HEK293 (cell line): ENCODE results near the gene HIGD1A.

Source experiments
- CTCF ChIA-PET: fragments of 350-600 bp; formaldehyde crosslinking; extraction: SDS; loops from one replicate; lab custom pipeline; 2021; ENCODE audit warnings: antibody characterized with exemption; lab: Yijun Ruan, JAX
- POLR2A ChIA-PET: fragments of 300-600 bp; formaldehyde crosslinking; extraction: SDS; loops from one replicate; lab custom pipeline; 2020; ENCODE audit warnings: antibody characterized with exemption, inconsistent platforms; lab: Yijun Ruan, JAX
- H3K27ac ChIP-seq: fragments of 200-500 bp; sonication (Bioruptor generic); 2 replicates; pipeline ENCODE4 v1.5.1; 2014; ENCODE audit warnings: low read depth, low read length, control low read depth, inconsistent platforms; ENCODE audit errors: extremely low read depth
- H3K36me3 ChIP-seq, 2 experiments: fragments of 200-500 bp in 1 of 2; sonication (Bioruptor generic) in 1 of 2; 1 replicate in 1 of 2; 2 replicates in 1 of 2; pipeline ENCODE4 v1.5.1; 2014 to 2017; ENCODE audit warnings: inconsistent platforms in 2 of 2, low read length in 2 of 2; ENCODE audit not compliant: control insufficient read depth in 2 of 2, insufficient read depth in 1 of 2
- H3K4me1 ChIP-seq: fragments of 200-500 bp; sonication (Bioruptor generic); 2 replicates; pipeline ENCODE4 v1.5.1; 2014; ENCODE audit warnings: mild to moderate bottlenecking, low read length, inconsistent platforms; ENCODE audit not compliant: control insufficient read depth, insufficient read depth
- H3K4me3 ChIP-seq: 2 replicates; pipeline ENCODE4 v1.5.1; 2011; ENCODE audit warnings: low read depth, mild to moderate bottlenecking, control low read depth, low read length, moderate library complexity
- H3K9me3 ChIP-seq: fragments of 200-500 bp; sonication (Bioruptor generic); 2 replicates; pipeline ENCODE4 v1.5.1; 2014; ENCODE audit warnings: low read depth, low read length, inconsistent platforms; ENCODE audit not compliant: control insufficient read depth, insufficient read depth
- BCL11A ChIP-seq: fragments of 450-650 bp; formaldehyde crosslinking; IDR thresholded peaks from 2 replicates; pipeline ENCODE4 v1.5.1; 2016; ENCODE audit warnings: low read depth, missing biosample characterization, missing genetic modification characterization
- GFI1B ChIP-seq: fragments of 450-650 bp; formaldehyde crosslinking; IDR thresholded peaks from 2 replicates; pipeline ENCODE4 v1.5.1; 2016; ENCODE audit warnings: missing biosample characterization, missing genetic modification characterization
- MEIS1 ChIP-seq: sonication (generic); formaldehyde crosslinking; IDR thresholded peaks from 2 replicates; pipeline ENCODE4 v1.8.1; 2022; ENCODE audit warnings: missing genetic modification reagents, mild to moderate bottlenecking, borderline replicate concordance
- PBX3 ChIP-seq: sonication (generic); formaldehyde crosslinking; IDR thresholded peaks from 2 replicates; pipeline ENCODE4 v1.8.1; 2022; ENCODE audit warnings: mild to moderate bottlenecking, moderate library complexity, missing genetic modification reagents
- PRDM10 ChIP-seq: fragments of 450-650 bp; formaldehyde crosslinking; IDR thresholded peaks from 2 replicates; pipeline ENCODE4 v1.5.1; 2016; ENCODE audit warnings: missing biosample characterization, missing genetic modification characterization
- REST ChIP-seq: fragments of 450-650 bp; formaldehyde crosslinking; IDR thresholded peaks from 2 replicates; pipeline ENCODE4 v1.5.1; 2016; ENCODE audit warnings: missing biosample characterization, missing genetic modification characterization
- SCRT2 ChIP-seq: fragments of 450-650 bp; formaldehyde crosslinking; IDR thresholded peaks from 2 replicates; pipeline ENCODE4 v1.5.1; 2016; ENCODE audit warnings: missing biosample characterization, missing genetic modification characterization
- ZBTB6 ChIP-seq: fragments of 450-650 bp; formaldehyde crosslinking; IDR thresholded peaks from 2 replicates; pipeline ENCODE4 v1.5.1; 2017; ENCODE audit warnings: missing biosample characterization, missing genetic modification characterization
- ZNF114 ChIP-seq: fragments of 450-650 bp; formaldehyde crosslinking; IDR thresholded peaks from 2 replicates; pipeline ENCODE4 v1.5.0; 2017; ENCODE audit warnings: missing biosample characterization, missing genetic modification characterization
- ZNF132 ChIP-seq: fragments of 450-650 bp; formaldehyde crosslinking; IDR thresholded peaks from 2 replicates; pipeline ENCODE4 v1.5.1; 2017; ENCODE audit warnings: missing biosample characterization, missing genetic modification characterization, borderline replicate concordance
- ZNF138 ChIP-seq: fragments of 450-650 bp; formaldehyde crosslinking; IDR thresholded peaks from 2 replicates; pipeline ENCODE4 v1.5.1; 2016; ENCODE audit warnings: missing biosample characterization, missing genetic modification characterization, borderline replicate concordance
- ZNF248 ChIP-seq: fragments of 450-650 bp; formaldehyde crosslinking; IDR thresholded peaks from 2 replicates; pipeline ENCODE4 v1.5.1; 2017; ENCODE audit warnings: missing biosample characterization, missing genetic modification characterization
- ZNF26 ChIP-seq: fragments of 450-650 bp; formaldehyde crosslinking; IDR thresholded peaks from 2 replicates; pipeline ENCODE4 v1.5.1; 2016; ENCODE audit warnings: missing biosample characterization, missing genetic modification characterization
- ZNF423 ChIP-seq: fragments of 450-650 bp; formaldehyde crosslinking; IDR thresholded peaks from 2 replicates; pipeline ENCODE4 v1.5.1; 2016; ENCODE audit warnings: missing biosample characterization, missing genetic modification characterization
- ZNF510 ChIP-seq: fragments of 450-650 bp; formaldehyde crosslinking; IDR thresholded peaks from 2 replicates; pipeline ENCODE4 v1.5.1; 2018; ENCODE audit warnings: mild to moderate bottlenecking, missing genetic modification characterization, missing biosample characterization; ENCODE audit not compliant: insufficient replicate concordance
- ZNF555 ChIP-seq: fragments of 450-650 bp; formaldehyde crosslinking; conservative IDR thresholded peaks from 2 replicates; pipeline ENCODE4 v1.5.1; 2017; ENCODE audit warnings: missing biosample characterization, mild to moderate bottlenecking, missing genetic modification characterization, inconsistent platforms
- ZNF585B ChIP-seq: fragments of 450-650 bp; formaldehyde crosslinking; IDR thresholded peaks from 2 replicates; pipeline ENCODE4 v1.5.1; 2016; ENCODE audit warnings: missing biosample characterization, missing genetic modification characterization
- ZNF658 ChIP-seq: fragments of 450-650 bp; formaldehyde crosslinking; IDR thresholded peaks from 2 replicates; pipeline ENCODE4; 2016; ENCODE audit warnings: missing biosample characterization, missing genetic modification characterization
- ZNF704 ChIP-seq: fragments of 450-650 bp; formaldehyde crosslinking; IDR thresholded peaks from 2 replicates; pipeline ENCODE4 v1.5.1; 2016; ENCODE audit warnings: missing biosample characterization, missing genetic modification characterization
- ZSCAN18 ChIP-seq: fragments of 450-650 bp; formaldehyde crosslinking; IDR thresholded peaks from 2 replicates; pipeline ENCODE4 v1.5.1; 2016; ENCODE audit warnings: missing biosample characterization, missing genetic modification characterization

HIGD1A gene

GRCh38 chr3:42755681-42756578, 48.4 kb downstream of the HIGD1A start (continued):
- TF ChIP-seq PRDM10 (tag by site-specific recombination) (no peak), ZNF114 (tag by site-specific recombination) (no peak), ZNF704 (no peak)

GRCh38 chr3:42753757-42754156, 50.5 kb downstream of the HIGD1A start:
- H3K27ac ChIP-seq: no peak overlapping the region
- CTCF ChIA-PET: interaction anchor here (0.6 to 0.7 kb wide), 2 partner anchors 17 to 171 kb away, joined by 3 read pairs; no protein-coding TSS in a partner anchor
- TF ChIP-seq MEIS1 (no peak), SCRT2 (tag by site-specific recombination) (no peak), GFI1B (tag by site-specific recombination) (no peak), REST (tag by site-specific recombination) (no peak), ZNF555 (no peak), ZNF423 (tag by site-specific recombination) (no peak), ZSCAN18 (tag by site-specific recombination) (no peak), PBX3 (no peak), BCL11A (no peak), ZNF248 (tag by site-specific recombination) (no peak), ZNF585B (tag by site-specific recombination) (no peak), ZNF26 (tag by site-specific recombination) (no peak), ZNF132 (tag by site-specific recombination) (no peak), ZNF138 (no peak), ZBTB6 (tag by site-specific recombination) (no peak), ZNF510 (tag by site-specific recombination) (no peak), ZNF658 (tag by site-specific recombination) (no peak)
- POLR2A ChIA-PET: no interaction called here
- no peaks in the 10 kb centered on the region for H3K4me1 ChIP-seq
- H3K9me3 ChIP-seq: no peaks in the 10 kb centered on the region
- H3K4me3 ChIP-seq: no peak overlapping the region
- H3K36me3 ChIP-seq: no peaks in the 10 kb centered on the region
